ENCODE measurements around the gene ELP6. TPM values are rescaled to one million over a fixed set of nuclear protein-coding genes. Genes with fewer than 3 reads are reported as not detected.

The ELP6 gene
- total RNA-seq, 1 experiment from 2014 or later = 26.9 TPM

DNA sequence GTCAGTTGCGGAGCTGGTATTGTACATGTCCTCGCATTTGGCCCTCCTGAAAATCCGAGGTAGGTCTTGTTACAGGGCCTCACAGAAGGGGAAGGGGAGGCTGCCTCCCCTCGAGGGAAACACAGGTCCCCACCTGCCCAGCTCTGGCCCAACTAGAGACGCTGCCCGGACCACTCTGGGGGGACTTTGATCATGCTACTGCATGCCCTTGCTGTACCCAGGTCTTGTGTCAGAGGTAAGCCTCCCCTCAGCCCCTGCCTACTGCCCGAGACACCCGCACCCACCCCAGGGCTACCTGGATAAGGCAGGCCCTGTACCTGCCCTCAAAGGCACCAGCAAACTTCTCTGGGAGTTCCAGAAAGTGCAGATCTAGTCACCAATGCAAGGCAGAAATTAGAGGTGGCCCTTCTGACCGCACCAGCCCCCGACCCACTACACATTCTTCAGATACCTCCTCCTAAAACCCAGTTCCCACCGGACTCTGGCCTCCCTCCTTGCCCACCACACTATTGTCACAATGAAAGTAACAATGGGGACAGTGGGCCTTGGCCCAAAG lies 36.8 kb downstream of the ELP6 start:
- DNase-seq (ENCODE audit: low read depth, low spot score) (no peak), ATAC-seq (no peak)
- peak overlapping the region; percentile 62 to 95 for H3K4me3 ChIP-seq (ENCODE audit: low read depth in 2 of 2, low read length in 2 of 2)
- no peaks in the 10 kb centered on the region; the same call in 1 of the 2 replicates for H3K4me1 ChIP-seq (ENCODE audit: control insufficient read depth, insufficient read depth, low read length)
- peak overlapping the region; percentile 81 for H3K27ac ChIP-seq (ENCODE audit: low read length)
- intact Hi-C loops (cut with micrococcal nuclease; ENCODE audit: unreplicated experiment) = loop anchor here (10.0 kb wide), 1 partner anchor 52 kb away; no protein-coding TSS in a partner anchor
- no peaks in the 10 kb centered on the region; the same call in 1 of the 2 replicates for H3K36me3 ChIP-seq (ENCODE audit: control insufficient read depth, insufficient read depth, low read length)
- POLR2A ChIA-PET = no interaction called here
- CTCF ChIA-PET = no interaction called here
- BruUV-seq (replicated peaks) = no TSS peak
- in situ Hi-C loops (cut with HindIII; ENCODE audit: low pct_unique_long_range_greater_than_20kb, low sequenced_read_pairs) = no loop called here
- no peaks in the 10 kb centered on the region for H3K27me3 ChIP-seq (ENCODE audit: control insufficient read depth, insufficient read depth, low read length)
- TF ChIP-seq TCF7L2 (IDR thresholded peaks at IDR 0.05; ENCODE audit: low read depth, low read length) (no peak), SIN3A (IDR thresholded peaks at IDR 0.05; ENCODE audit: borderline replicate concordance, insufficient read depth, low read depth, low read length) (no peak), POLR2AphosphoS5 (IDR thresholded peaks at IDR 0.05; ENCODE audit: low read depth, low read length) (no peak)
- TF ChIP-seq, protein P1, sequence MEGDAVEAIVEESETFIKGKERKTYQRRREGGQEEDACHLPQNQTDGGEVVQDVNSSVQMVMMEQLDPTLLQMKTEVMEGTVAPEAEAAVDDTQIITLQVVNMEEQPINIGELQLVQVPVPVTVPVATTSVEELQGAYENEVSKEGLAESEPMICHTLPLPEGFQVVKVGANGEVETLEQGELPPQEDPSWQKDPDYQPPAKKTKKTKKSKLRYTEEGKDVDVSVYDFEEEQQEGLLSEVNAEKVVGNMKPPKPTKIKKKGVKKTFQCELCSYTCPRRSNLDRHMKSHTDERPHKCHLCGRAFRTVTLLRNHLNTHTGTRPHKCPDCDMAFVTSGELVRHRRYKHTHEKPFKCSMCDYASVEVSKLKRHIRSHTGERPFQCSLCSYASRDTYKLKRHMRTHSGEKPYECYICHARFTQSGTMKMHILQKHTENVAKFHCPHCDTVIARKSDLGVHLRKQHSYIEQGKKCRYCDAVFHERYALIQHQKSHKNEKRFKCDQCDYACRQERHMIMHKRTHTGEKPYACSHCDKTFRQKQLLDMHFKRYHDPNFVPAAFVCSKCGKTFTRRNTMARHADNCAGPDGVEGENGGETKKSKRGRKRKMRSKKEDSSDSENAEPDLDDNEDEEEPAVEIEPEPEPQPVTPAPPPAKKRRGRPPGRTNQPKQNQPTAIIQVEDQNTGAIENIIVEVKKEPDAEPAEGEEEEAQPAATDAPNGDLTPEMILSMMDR (IDR thresholded peaks at IDR 0.05) = no peak
- TF ChIP-seq, protein P2, sequence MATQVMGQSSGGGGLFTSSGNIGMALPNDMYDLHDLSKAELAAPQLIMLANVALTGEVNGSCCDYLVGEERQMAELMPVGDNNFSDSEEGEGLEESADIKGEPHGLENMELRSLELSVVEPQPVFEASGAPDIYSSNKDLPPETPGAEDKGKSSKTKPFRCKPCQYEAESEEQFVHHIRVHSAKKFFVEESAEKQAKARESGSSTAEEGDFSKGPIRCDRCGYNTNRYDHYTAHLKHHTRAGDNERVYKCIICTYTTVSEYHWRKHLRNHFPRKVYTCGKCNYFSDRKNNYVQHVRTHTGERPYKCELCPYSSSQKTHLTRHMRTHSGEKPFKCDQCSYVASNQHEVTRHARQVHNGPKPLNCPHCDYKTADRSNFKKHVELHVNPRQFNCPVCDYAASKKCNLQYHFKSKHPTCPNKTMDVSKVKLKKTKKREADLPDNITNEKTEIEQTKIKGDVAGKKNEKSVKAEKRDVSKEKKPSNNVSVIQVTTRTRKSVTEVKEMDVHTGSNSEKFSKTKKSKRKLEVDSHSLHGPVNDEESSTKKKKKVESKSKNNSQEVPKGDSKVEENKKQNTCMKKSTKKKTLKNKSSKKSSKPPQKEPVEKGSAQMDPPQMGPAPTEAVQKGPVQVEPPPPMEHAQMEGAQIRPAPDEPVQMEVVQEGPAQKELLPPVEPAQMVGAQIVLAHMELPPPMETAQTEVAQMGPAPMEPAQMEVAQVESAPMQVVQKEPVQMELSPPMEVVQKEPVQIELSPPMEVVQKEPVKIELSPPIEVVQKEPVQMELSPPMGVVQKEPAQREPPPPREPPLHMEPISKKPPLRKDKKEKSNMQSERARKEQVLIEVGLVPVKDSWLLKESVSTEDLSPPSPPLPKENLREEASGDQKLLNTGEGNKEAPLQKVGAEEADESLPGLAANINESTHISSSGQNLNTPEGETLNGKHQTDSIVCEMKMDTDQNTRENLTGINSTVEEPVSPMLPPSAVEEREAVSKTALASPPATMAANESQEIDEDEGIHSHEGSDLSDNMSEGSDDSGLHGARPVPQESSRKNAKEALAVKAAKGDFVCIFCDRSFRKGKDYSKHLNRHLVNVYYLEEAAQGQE (IDR thresholded peaks at IDR 0.05; ENCODE audit: insufficient read depth in 1 of 2, low read depth in 2 of 2, low read length in 1 of 2) = no peak
- no peaks in the 10 kb centered on the region for H3K9me3 ChIP-seq (ENCODE audit: control insufficient read depth, insufficient read depth, low read depth, low read length)

DNA sequence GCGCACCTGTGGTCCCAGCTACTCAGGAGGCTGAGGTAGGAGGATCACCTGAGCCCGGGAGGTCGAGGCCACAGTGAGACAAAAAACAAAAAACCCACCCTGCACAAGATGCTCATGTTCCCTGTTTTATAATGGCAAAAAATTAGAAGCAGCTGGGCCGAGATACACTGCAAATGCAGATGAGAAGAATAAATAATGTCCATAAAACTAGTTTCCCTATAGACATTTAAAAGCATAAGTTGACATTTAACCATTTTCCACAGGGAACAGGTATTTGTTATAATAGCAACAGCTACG lies 37.2 kb downstream of the ELP6 start:
- Histone ChIP-seq H3K27ac (ENCODE audit: low read length) (peak overlapping the region; percentile 81), H3K4me3 (ENCODE audit: low read depth in 2 of 2, low read length in 2 of 2) (peak overlapping the region; percentile 62 to 95), H3K36me3 (ENCODE audit: control insufficient read depth, insufficient read depth, low read length) (no peaks in the 10 kb centered on the region; the same call in 1 of the 2 replicates), H3K27me3 (ENCODE audit: control insufficient read depth, insufficient read depth, low read length) (no peaks in the 10 kb centered on the region), H3K4me1 (ENCODE audit: control insufficient read depth, insufficient read depth, low read length) (no peaks in the 10 kb centered on the region; the same call in 1 of the 2 replicates), H3K9me3 (ENCODE audit: control insufficient read depth, insufficient read depth, low read depth, low read length) (no peaks in the 10 kb centered on the region)
- DNase-seq (ENCODE audit: low read depth, low spot score) = no peak
- POLR2A ChIA-PET = no interaction called here
- no TSS peak for BruUV-seq (replicated peaks)
- no peak for TF ChIP-seq TCF7L2 (IDR thresholded peaks at IDR 0.05; ENCODE audit: low read depth, low read length)
- TF ChIP-seq, protein P1 (IDR thresholded peaks at IDR 0.05) = no peak
- TF ChIP-seq, protein P2 (IDR thresholded peaks at IDR 0.05; ENCODE audit: insufficient read depth in 1 of 2, low read depth in 2 of 2, low read length in 1 of 2) = no peak
- TF ChIP-seq SIN3A (IDR thresholded peaks at IDR 0.05; ENCODE audit: borderline replicate concordance, insufficient read depth, low read depth, low read length) = no peak
- no peak for TF ChIP-seq POLR2AphosphoS5 (IDR thresholded peaks at IDR 0.05; ENCODE audit: low read depth, low read length)
- CTCF ChIA-PET = no interaction called here
- intact Hi-C loops (cut with micrococcal nuclease; ENCODE audit: unreplicated experiment) = loop anchor here (10.0 kb wide), 1 partner anchor 51 kb away; no protein-coding TSS in a partner anchor
- in situ Hi-C loops (cut with HindIII; ENCODE audit: low pct_unique_long_range_greater_than_20kb, low sequenced_read_pairs) = no loop called here
- no peak for ATAC-seq
